AG04450 (cell line): ENCODE results near the gene CCDC106. TPM values are rescaled to one million over a fixed set of nuclear protein-coding genes. Genes with fewer than 3 reads are reported as not detected.

Source experiments
- CTCF ChIA-PET: fragments of 300-600, 350-600 bp; formaldehyde crosslinking; extraction: SDS; loops from one replicate; lab custom pipeline; 2022; ENCODE audit warnings: antibody characterized with exemption, inconsistent platforms; lab: Charles Lee
- POLR2A ChIA-PET: fragments of 350-600 bp; formaldehyde crosslinking; extraction: SDS; loops from one replicate; lab custom pipeline; 2021; ENCODE audit warnings: antibody characterized with exemption, inconsistent platforms; lab: Yijun Ruan, JAX
- DNase-seq: peaks from one replicate; pipeline ENCODE4 v3.0.0-alpha.2; 2011; ENCODE audit warnings: low read depth, low spot score
- H3K27ac ChIP-seq: one replicate; pipeline ENCODE4 v1.5.1; 2012; ENCODE audit warnings: low read depth, low read length, control low read depth
- H3K27me3 ChIP-seq: one replicate; pipeline ENCODE4 v1.6.0; 2012; ENCODE audit warnings: low read length; ENCODE audit not compliant: control insufficient read depth, insufficient read depth
- H3K4me3 ChIP-seq: 2 replicates; pipeline ENCODE4 v1.5.1; 2011; ENCODE audit warnings: mild to moderate bottlenecking, low read depth, low read length, control low read depth
- H3K9me3 ChIP-seq: 2 replicates; pipeline ENCODE4 v1.5.1; 2012; ENCODE audit warnings: low read length; ENCODE audit not compliant: control insufficient read depth, insufficient read depth
- CTCF ChIP-seq: IDR thresholded peaks from 2 replicates; pipeline ENCODE4 v1.5.1; 2011; ENCODE audit warnings: low read depth, low read length, control low read depth, inconsistent platforms
- polyA plus RNA-seq: library from polyadenylated mRNA; depleted of rRNA; stranded (reverse); fragments of >200 nt; gene quantifications from 2 replicates; pipeline ENCODE4 v1.2.3, GENCODE V29; 2011

Gene CCDC106
- polyA plus RNA-seq, 1 experiment, result 6.2 TPM

- Histone ChIP-seq H3K4me3 (no peak overlapping the region), H3K9me3 (no peaks in the 10 kb centered on the region; the same call in 1 of the 2 replicates), H3K27ac (no peak overlapping the region), H3K27me3 (no peaks in the 10 kb centered on the region)
- CTCF ChIA-PET, result interaction anchor here (0.8 to 2.0 kb wide), 6 partner anchors 12 to 413 kb away, joined by 3 to 22 read pairs (median 6); no protein-coding TSS in a partner anchor
- no peak for DNase-seq
- POLR2A ChIA-PET, result no interaction called here
- no peak for TF ChIP-seq CTCF
These were observed 22.5 kb downstream of the CCDC106 start for GRCh38 chr19:55670280-55671053.

GRCh38 chr19:55671054-55671378 lies 23.0 kb downstream of the CCDC106 start:
- no peak for DNase-seq
- CTCF ChIA-PET, result interaction anchor here (0.8 to 2.0 kb wide), 10 partner anchors 9 to 414 kb away, joined by 3 to 22 read pairs (median 6); no protein-coding TSS in a partner anchor
- Histone ChIP-seq H3K9me3 (no peaks in the 10 kb centered on the region; the same call in 1 of the 2 replicates), H3K27me3 (no peaks in the 10 kb centered on the region), H3K4me3 (no peak overlapping the region), H3K27ac (no peak overlapping the region)
- TF ChIP-seq CTCF, result no peak
- POLR2A ChIA-PET, result interaction anchor here (0.5 kb wide), 1 partner anchor 36 kb away, joined by 4 read pairs; no protein-coding TSS in a partner anchor

DNA sequence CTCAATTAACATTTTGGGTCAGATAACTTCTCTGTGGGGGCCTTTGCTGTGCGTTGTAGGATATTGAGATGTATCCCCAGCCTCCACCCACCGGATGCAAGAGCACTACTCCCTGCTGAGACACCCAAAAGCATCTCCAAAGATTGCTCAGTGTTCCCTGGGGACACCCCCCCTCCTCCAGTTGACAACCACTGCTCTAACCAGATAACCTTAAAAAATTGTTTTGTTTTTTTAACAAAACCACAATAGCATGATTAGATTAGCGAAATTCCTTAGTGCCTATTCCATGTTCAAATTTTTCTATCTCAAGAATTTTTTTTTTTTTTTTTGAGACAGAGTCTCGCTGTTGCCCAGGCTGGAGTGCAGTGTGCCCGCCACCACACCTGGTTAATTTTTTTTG lies 24.4 kb downstream of the CCDC106 start:
- ChIA-PET CTCF (interaction anchor here (0.7 to 2.0 kb wide), 7 partner anchors 10 to 405 kb away, joined by 3 to 22 read pairs (median 8); no protein-coding TSS in a partner anchor), POLR2A (no interaction called here)
- H3K27ac ChIP-seq, result no peak overlapping the region

DNA sequence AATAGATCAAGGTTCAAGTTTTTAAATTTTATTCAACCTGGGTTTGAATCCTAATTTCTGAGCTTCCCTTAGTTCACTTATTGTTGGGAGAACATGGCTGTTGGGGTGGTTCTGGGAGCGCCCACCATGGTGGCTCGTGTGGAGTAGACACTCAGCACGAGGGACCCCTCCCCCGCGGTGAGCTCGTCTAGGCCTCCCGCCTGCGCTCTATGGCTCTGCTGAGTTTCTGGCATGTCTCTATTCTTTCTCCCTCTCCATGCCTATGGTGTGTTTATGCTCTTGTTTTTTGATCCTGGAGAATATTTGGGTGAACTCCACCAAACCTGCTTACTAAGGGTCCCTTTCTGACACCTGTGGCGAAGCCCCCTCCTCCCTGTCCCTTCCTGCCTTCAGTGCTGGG lies 25.5 kb downstream of the CCDC106 start:
- Histone ChIP-seq H3K27me3 (no peaks in the 10 kb centered on the region), H3K4me3 (no peak overlapping the region), H3K9me3 (no peaks in the 10 kb centered on the region; the same call in 1 of the 2 replicates), H3K27ac (no peak overlapping the region)
- ChIA-PET CTCF (interaction anchor here (0.6 to 0.7 kb wide), 2 partner anchors 41 to 42 kb away, joined by 3 read pairs; no protein-coding TSS in a partner anchor), POLR2A (interaction anchor here (2.0 kb wide), 1 partner anchor 19 kb away, joined by 6 read pairs; no protein-coding TSS in a partner anchor)
- TF ChIP-seq CTCF, result no peak
- no peak for DNase-seq

More for the DNA sequence above, 24.4 kb downstream of the CCDC106 start:
- Histone ChIP-seq H3K4me3 (no peak overlapping the region), H3K9me3 (no peaks in the 10 kb centered on the region; the same call in 1 of the 2 replicates), H3K27me3 (no peaks in the 10 kb centered on the region)
- no peak for TF ChIP-seq CTCF
- DNase-seq, result no peak

DNA sequence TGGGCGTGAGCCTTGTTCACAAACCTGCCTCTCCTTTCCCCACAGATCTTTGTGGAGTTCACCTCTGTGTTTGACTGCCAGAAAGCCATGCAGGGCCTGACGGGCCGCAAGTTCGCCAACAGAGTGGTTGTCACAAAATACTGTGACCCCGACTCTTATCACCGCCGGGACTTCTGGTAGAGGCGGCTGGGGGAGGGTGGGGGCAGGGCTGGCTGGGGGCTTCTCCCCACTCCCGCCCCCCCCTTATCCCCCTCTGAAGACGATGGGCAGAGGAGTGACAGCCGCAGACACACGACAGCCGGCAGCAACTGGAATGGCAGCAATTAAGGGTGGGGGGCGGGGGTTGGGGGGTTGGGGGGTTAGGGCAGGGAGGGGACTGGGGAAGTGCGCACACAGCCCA lies 25.9 kb downstream of the CCDC106 start:
- TF ChIP-seq CTCF, result no peak
- no peak overlapping the region for H3K27ac ChIP-seq
- H3K4me3 ChIP-seq, result no peak overlapping the region
- POLR2A ChIA-PET, result interaction anchor here (2.0 kb wide), 1 partner anchor 20 kb away, joined by 6 read pairs; no protein-coding TSS in a partner anchor
- no peaks in the 10 kb centered on the region; the same call in 1 of the 2 replicates for H3K9me3 ChIP-seq
- CTCF ChIA-PET, result interaction anchor here (0.6 kb wide), 1 partner anchor 43 kb away, joined by 3 read pairs; no protein-coding TSS in a partner anchor
- no peak for DNase-seq
- H3K27me3 ChIP-seq, result no peaks in the 10 kb centered on the region
